Measurements from ENCODE around the gene DHX35.
"Not testable (repeated sequence)": the region's sequence is repeated elsewhere in the genome, so short reads cannot be mapped to it uniquely, and the experiment has no call there.

The DHX35 gene

GRCh38 chr20:38953630-38954340 lies 8.4 kb upstream of the DHX35 start:
- no peaks in the 10 kb centered on the region for H3K4me1 Mint-ChIP-seq
- no peaks in the 10 kb centered on the region for H3K9me3 Mint-ChIP-seq
- no peak overlapping the region for H3K27ac Mint-ChIP-seq

DNA sequence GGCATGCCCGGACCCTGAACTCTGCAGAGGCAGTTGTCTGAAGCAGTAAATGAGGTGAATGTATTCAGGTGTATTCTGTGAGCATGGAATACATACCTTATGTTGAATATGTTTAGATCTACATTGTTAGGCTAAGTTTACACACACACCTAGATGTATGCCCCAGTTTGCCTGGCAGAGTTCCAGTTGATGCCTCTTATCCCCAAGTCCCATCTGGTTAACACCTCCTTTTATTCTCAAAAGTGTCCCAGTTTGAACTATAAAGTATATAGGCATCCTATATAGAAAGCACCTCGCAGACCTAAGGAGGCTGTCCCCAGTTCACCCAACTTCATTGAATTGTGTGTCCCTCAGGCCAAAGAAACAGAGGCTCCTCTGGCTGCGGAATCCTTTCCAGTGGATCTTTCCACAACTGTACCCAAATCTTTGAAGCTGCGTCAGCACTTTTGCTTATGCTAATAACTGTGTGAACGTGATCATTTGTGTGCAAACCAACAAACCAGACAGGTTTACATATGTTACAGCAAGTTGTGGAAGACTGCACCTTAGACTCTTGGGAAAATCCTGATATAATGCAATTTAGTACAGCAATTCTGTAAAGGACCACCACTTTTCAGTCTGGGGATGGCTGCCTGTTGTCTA lies 4.8 kb upstream of the DHX35 start:
- ATAC-seq = no peak
- no peaks in the 10 kb centered on the region for H3K9me3 Mint-ChIP-seq
- peaks cover 11% of the 10 kb centered on the region for H3K4me1 Mint-ChIP-seq
- no peak overlapping the region for H3K4me3 Mint-ChIP-seq
- H3K27me3 Mint-ChIP-seq = no peaks in the 10 kb centered on the region
- no peak overlapping the region for H3K27ac Mint-ChIP-seq
- peaks cover under 1% of the 10 kb centered on the region for H3K36me3 Mint-ChIP-seq

More at GRCh38 chr20:38953630-38954340, 8.4 kb upstream of the DHX35 start:
- ATAC-seq = no peak
- Mint-ChIP-seq H3K36me3 (peaks cover 10% of the 10 kb centered on the region), H3K27me3 (no peaks in the 10 kb centered on the region), H3K4me3 (no peak overlapping the region)

DNA sequence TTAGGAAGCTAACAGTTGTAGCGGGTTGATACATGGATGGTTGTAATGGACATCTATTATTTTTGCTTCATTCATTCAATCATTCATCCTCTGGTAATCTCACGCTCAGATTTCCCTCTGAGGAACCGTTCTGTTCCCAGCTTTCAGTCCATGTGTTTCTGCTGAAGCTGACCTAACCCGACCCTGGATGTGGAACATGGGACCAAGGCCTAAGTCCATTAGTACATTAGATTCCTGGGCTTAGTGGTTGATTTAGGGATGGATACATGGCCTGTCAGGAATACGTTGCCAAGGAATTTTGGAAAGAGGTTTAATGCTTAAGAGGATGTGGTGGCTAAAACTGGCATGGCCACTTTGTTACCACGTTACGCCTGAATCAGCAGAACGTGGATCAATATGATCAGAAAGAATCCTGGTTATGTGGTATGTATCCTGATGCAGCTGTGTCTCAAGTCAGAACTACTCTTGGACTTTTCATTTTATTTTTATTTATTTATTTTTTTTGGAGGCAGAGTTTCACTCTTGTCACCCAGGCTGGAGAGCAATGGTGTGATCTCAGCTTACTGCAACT lies 4.1 kb upstream of the DHX35 start:
- Mint-ChIP-seq H3K27me3 (no peaks in the 10 kb centered on the region), H3K4me3 (no peak overlapping the region), H3K4me1 (peaks cover 16% of the 10 kb centered on the region), H3K9me3 (no peaks in the 10 kb centered on the region), H3K36me3 (no peaks in the 10 kb centered on the region), H3K27ac (no peak overlapping the region)
- ATAC-seq = no peak

- H3K27ac Mint-ChIP-seq, H3K27me3 Mint-ChIP-seq, H3K9me3 Mint-ChIP-seq, H3K36me3 Mint-ChIP-seq, H3K4me3 Mint-ChIP-seq, ATAC-seq: not testable (repeated sequence)
- H3K4me1 Mint-ChIP-seq = peaks cover 23% of the 10 kb centered on the region
These were observed 1.9 kb upstream of the DHX35 start for GRCh38 chr20:38960187-38960687.

DNA sequence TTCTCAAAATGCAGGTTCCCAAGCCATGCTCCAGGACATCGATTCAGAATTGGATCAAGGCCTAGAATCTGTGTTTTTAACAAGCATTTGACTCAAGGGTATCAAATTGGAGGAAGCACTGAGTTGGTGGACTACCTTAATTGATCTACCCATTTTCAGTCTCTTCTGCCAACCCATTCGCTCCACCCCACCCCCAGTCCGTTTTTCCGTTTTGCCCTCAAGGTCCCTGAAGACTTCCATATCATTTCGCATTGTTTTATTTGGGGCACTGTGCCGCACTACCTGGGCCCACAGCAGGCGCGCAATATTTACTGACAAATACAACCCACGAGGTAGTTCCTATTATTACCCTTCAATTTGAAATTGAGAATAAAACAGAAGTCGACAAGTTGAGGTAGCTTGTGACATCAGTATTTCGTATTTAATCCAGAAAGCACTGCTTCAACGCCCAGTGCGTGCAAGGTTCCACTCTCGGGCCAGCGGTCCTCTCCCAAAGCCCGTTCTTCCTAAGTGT lies 557 bp upstream of the DHX35 start:
- peak overlapping the region; percentile 86 for H3K4me3 Mint-ChIP-seq
- peaks cover 27% of the 10 kb centered on the region for H3K4me1 Mint-ChIP-seq
- H3K9me3 Mint-ChIP-seq = no peaks in the 10 kb centered on the region
- ATAC-seq = no peak
- no peaks in the 10 kb centered on the region for H3K27me3 Mint-ChIP-seq
- H3K27ac Mint-ChIP-seq = peak overlapping the region; percentile 96
- H3K36me3 Mint-ChIP-seq = peaks cover 15% of the 10 kb centered on the region

- Mint-ChIP-seq H3K4me1 (peaks cover 28% of the 10 kb centered on the region), H3K9me3 (no peaks in the 10 kb centered on the region), H3K27me3 (no peaks in the 10 kb centered on the region), H3K4me3 (peak overlapping the region; percentile 86), H3K27ac (peak overlapping the region; percentile 96), H3K36me3 (peaks cover 17% of the 10 kb centered on the region)
- ATAC-seq = no peak
These were observed 821 bp downstream of the DHX35 start for GRCh38 chr20:38962928-38963401.

DNA sequence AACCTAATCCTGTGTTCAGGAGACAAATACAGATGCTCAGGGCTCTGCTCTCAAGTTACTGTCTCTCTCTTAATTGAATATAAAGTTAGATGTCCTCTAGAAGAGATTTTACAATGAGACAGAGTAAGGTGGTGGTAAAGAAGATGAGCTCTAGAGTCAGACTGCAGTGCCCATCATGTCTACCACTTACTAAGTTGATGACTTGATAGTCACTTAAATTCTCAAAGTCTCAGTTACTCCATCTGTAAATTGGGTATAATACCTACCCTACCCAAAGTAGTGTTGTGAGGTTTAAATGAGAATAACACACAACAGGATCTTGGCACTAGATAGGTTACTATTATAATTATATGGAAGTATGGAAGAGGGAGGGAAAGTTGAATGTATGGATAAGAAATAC lies 1.6 kb downstream of the DHX35 start:
- Mint-ChIP-seq H3K27me3 (no peaks in the 10 kb centered on the region), H3K27ac (no peak overlapping the region), H3K36me3 (peaks cover 17% of the 10 kb centered on the region), H3K4me1 (peaks cover 28% of the 10 kb centered on the region), H3K9me3 (no peaks in the 10 kb centered on the region), H3K4me3 (no peak overlapping the region)
- ATAC-seq = no peak

DNA sequence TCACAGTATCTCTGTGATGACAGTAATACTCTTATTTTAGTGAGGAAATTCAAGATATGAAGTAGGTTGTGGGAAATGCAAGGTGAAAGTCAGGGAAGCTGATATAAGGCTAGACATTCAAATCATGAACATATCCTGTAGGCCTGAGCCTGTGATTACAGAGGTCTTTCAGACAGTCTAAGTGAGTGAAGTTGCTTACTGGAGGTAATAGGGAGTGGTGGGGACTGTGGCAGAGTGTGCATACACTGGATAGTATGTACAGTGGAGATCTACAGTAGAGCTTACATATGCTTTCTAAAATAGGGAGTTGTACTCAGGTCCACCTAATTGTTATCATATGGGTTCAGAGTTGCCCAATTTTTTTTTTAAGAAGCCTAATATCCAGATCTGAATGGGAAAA lies 3.1 kb downstream of the DHX35 start:
- Mint-ChIP-seq H3K4me1 (peaks cover 28% of the 10 kb centered on the region), H3K4me3 (no peak overlapping the region), H3K36me3 (peaks cover 22% of the 10 kb centered on the region), H3K27ac (no peak overlapping the region), H3K27me3 (no peaks in the 10 kb centered on the region), H3K9me3 (no peaks in the 10 kb centered on the region)
- no peak for ATAC-seq

GRCh38 chr20:38968090-38968489 lies 5.9 kb downstream of the DHX35 start:
- no peak for ATAC-seq
- no peak overlapping the region for H3K27ac Mint-ChIP-seq

GRCh38 chr20:38969708-38970107 lies 7.6 kb downstream of the DHX35 start:
- Mint-ChIP-seq H3K9me3 (no peaks in the 10 kb centered on the region), H3K4me1 (peaks cover 11% of the 10 kb centered on the region), H3K4me3 (no peak overlapping the region)

More at GRCh38 chr20:38968090-38968489, 5.9 kb downstream of the DHX35 start:
- H3K27me3 Mint-ChIP-seq = no peaks in the 10 kb centered on the region
- H3K9me3 Mint-ChIP-seq = no peaks in the 10 kb centered on the region
- H3K36me3 Mint-ChIP-seq = peaks cover 45% of the 10 kb centered on the region
- no peak overlapping the region for H3K4me3 Mint-ChIP-seq
- peaks cover 15% of the 10 kb centered on the region for H3K4me1 Mint-ChIP-seq

GRCh38 chr20:38970302-38970701 lies 8.2 kb downstream of the DHX35 start:
- Mint-ChIP-seq H3K27me3 (no peaks in the 10 kb centered on the region), H3K36me3 (peaks cover 51% of the 10 kb centered on the region), H3K27ac (no peak overlapping the region), H3K9me3 (no peaks in the 10 kb centered on the region), H3K4me3 (no peak overlapping the region), H3K4me1 (peaks cover 11% of the 10 kb centered on the region)
- ATAC-seq = no peak

More at GRCh38 chr20:38969708-38970107, 7.6 kb downstream of the DHX35 start:
- ATAC-seq = no peak
- Mint-ChIP-seq H3K27me3 (no peaks in the 10 kb centered on the region), H3K36me3 (peaks cover 54% of the 10 kb centered on the region), H3K27ac (no peak overlapping the region)

GRCh38 chr20:38973107-38973506 lies 11.0 kb downstream of the DHX35 start:
- Mint-ChIP-seq H3K9me3 (no peaks in the 10 kb centered on the region), H3K27ac (no peak overlapping the region), H3K36me3 (peaks cover 43% of the 10 kb centered on the region), H3K4me3 (no peak overlapping the region), H3K27me3 (no peaks in the 10 kb centered on the region), H3K4me1 (peaks cover 7% of the 10 kb centered on the region)
- no peak for ATAC-seq

- Mint-ChIP-seq H3K27ac (no peak overlapping the region), H3K9me3 (no peaks in the 10 kb centered on the region), H3K27me3 (no peaks in the 10 kb centered on the region), H3K4me3 (no peak overlapping the region), H3K4me1 (peaks cover 7% of the 10 kb centered on the region), H3K36me3 (peaks cover 43% of the 10 kb centered on the region)
- ATAC-seq = no peak
These were observed 11.5 kb downstream of the DHX35 start for GRCh38 chr20:38973645-38974044.

- Mint-ChIP-seq H3K27me3 (no peaks in the 10 kb centered on the region), H3K9me3 (no peaks in the 10 kb centered on the region), H3K4me3 (no peak overlapping the region), H3K27ac (no peak overlapping the region), H3K4me1 (peaks cover 7% of the 10 kb centered on the region), H3K36me3 (peaks cover 34% of the 10 kb centered on the region)
- ATAC-seq = no peak
These were observed 13.5 kb downstream of the DHX35 start for GRCh38 chr20:38975539-38976120.

- Mint-ChIP-seq H3K27me3 (no peaks in the 10 kb centered on the region), H3K9me3 (no peaks in the 10 kb centered on the region), H3K27ac (no peak overlapping the region), H3K4me1 (no peaks in the 10 kb centered on the region), H3K4me3 (no peak overlapping the region), H3K36me3 (peaks cover 21% of the 10 kb centered on the region)
- no peak for ATAC-seq
These were observed 17.3 kb downstream of the DHX35 start for GRCh38 chr20:38979434-38979833.
